Measurements from ENCODE around the gene PRDM16. TPM values are rescaled to one million over a fixed set of nuclear protein-coding genes. Genes with fewer than 3 reads are reported as not detected.
A peak's percentile ranks its signal among the peaks of the same experiment; 100 is the strongest.

Gene PRDM16
- total RNA-seq, 1 experiment from 2014 or later: 5.3 TPM

DNA sequence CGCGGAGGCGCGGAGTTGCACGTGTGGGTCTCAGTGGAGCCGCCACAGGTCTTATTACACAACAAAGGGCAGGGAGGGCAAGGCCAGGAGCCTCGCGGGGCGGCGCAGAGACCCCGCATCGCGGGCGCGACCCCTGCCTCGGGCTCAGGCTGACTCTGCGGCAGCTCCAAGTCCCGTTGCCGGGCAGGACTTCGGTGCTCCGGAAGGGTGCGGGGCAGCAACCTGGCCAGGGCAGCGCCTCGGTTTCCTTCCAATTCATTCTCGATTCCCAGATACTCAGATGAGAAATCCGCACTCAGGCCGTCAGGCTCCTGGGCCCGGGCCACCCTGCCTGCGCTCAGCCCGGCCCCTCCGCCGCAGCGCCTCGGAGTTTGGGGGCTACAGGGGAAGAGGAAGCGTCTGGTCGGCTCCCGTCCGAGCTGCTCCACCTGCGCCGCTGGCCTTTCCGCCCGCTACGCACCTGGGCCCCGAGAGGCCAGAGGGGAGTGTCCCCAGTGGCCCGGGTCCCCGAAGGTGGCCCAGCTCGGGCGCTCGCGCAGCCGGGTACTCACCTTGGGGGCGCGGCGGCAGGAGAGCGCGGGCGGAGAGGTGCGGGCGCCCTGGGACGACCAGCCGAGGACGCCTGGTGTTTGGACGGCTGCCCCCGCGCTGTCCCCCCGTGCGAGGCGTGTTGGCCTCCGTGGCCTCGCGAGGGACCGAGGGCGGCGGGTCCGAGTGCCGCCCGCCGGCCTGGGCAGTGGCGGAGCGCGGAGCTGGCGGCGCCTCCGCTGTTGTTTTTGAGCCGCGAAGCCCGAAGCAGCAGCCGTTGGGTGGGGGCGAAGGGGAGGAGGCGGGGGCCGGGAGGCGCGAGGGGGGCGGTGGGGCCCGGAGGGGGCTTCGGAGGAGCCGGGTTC lies 1.1 kb upstream of the PRDM16 start:
- CTCF ChIA-PET: no interaction called here
- Mint-ChIP-seq H3K4me1 (ENCODE audit: low read depth, unreplicated experiment) (no peaks in the 10 kb centered on the region), H3K27me3 (ENCODE audit: insufficient read depth, unreplicated experiment) (no peaks in the 10 kb centered on the region), H3K27ac (ENCODE audit: unreplicated experiment) (no peak overlapping the region), H3K4me3 (ENCODE audit: unreplicated experiment) (peak overlapping the region; percentile 86), H3K9me3 (ENCODE audit: unreplicated experiment) (no peaks in the 10 kb centered on the region), H3K36me3 (ENCODE audit: insufficient read depth, unreplicated experiment) (no peaks in the 10 kb centered on the region)
- Histone ChIP-seq H3K36me3 (ENCODE audit: control insufficient read depth, insufficient read depth, low read length) (no peaks in the 10 kb centered on the region), H3K9me3 (no peaks in the 10 kb centered on the region), H3K4me1 (no peaks in the 10 kb centered on the region), H3K4me3 (ENCODE audit: low read depth, low read length) (no peak overlapping the region), H3K27me3 (replicated peaks; ENCODE audit: control insufficient read depth, insufficient read depth, low read length) (no peaks in the 10 kb centered on the region)
- TF ChIP-seq, protein P1, sequence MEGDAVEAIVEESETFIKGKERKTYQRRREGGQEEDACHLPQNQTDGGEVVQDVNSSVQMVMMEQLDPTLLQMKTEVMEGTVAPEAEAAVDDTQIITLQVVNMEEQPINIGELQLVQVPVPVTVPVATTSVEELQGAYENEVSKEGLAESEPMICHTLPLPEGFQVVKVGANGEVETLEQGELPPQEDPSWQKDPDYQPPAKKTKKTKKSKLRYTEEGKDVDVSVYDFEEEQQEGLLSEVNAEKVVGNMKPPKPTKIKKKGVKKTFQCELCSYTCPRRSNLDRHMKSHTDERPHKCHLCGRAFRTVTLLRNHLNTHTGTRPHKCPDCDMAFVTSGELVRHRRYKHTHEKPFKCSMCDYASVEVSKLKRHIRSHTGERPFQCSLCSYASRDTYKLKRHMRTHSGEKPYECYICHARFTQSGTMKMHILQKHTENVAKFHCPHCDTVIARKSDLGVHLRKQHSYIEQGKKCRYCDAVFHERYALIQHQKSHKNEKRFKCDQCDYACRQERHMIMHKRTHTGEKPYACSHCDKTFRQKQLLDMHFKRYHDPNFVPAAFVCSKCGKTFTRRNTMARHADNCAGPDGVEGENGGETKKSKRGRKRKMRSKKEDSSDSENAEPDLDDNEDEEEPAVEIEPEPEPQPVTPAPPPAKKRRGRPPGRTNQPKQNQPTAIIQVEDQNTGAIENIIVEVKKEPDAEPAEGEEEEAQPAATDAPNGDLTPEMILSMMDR (IDR thresholded peaks at IDR 0.05; ENCODE audit: insufficient read depth in 1 of 2, low read depth in 1 of 2, low read length in 1 of 2, severe bottlenecking in 1 of 2, unreplicated experiment in 1 of 2): no peak
- no peak for DNase-seq
- POLR2A ChIA-PET: interaction anchor here (0.6 kb wide), 1 partner anchor 173 kb away, joined by 7 read pairs; no protein-coding TSS in a partner anchor
- BruUV-seq (replicated peaks): no TSS peak
- intact Hi-C loops (cut with micrococcal nuclease; ENCODE audit: unreplicated experiment): loop anchor here (2.0 kb wide), 2 partner anchors 253 to 357 kb away; no protein-coding TSS in a partner anchor

- H3K4me3 ChIP-seq (ENCODE audit: low read depth, low read length): peak overlapping the region; percentile 48
- TF ChIP-seq, protein P1 (IDR thresholded peaks at IDR 0.05; ENCODE audit: insufficient read depth in 1 of 2, low read depth in 1 of 2, low read length in 1 of 2, severe bottlenecking in 1 of 2, unreplicated experiment in 1 of 2): peak; percentile 28 to 40
- H3K9me3 ChIP-seq: no peaks in the 10 kb centered on the region
- CTCF ChIA-PET: interaction anchor here (0.6 kb wide), 1 partner anchor 251 kb away, joined by 3 read pairs; no protein-coding TSS in a partner anchor
- no peaks in the 10 kb centered on the region for H3K27me3 ChIP-seq (replicated peaks; ENCODE audit: control insufficient read depth, insufficient read depth, low read length)
- Mint-ChIP-seq H3K36me3 (ENCODE audit: insufficient read depth, unreplicated experiment) (no peaks in the 10 kb centered on the region), H3K4me1 (ENCODE audit: low read depth, unreplicated experiment) (no peaks in the 10 kb centered on the region), H3K4me3 (ENCODE audit: unreplicated experiment) (peak overlapping the region; percentile 86), H3K27ac (ENCODE audit: unreplicated experiment) (no peak overlapping the region), H3K27me3 (ENCODE audit: insufficient read depth, unreplicated experiment) (no peaks in the 10 kb centered on the region), H3K9me3 (ENCODE audit: unreplicated experiment) (no peaks in the 10 kb centered on the region)
- intact Hi-C loops (cut with micrococcal nuclease; ENCODE audit: unreplicated experiment): loop anchor here (2.0 kb wide), 2 partner anchors 251 to 355 kb away; no protein-coding TSS in a partner anchor
- peak in 1 of 2 experiments; percentile 68 for DNase-seq
- POLR2A ChIA-PET: no interaction called here
- no TSS peak for BruUV-seq (replicated peaks)
- H3K36me3 ChIP-seq (ENCODE audit: control insufficient read depth, insufficient read depth, low read length): no peaks in the 10 kb centered on the region
- no peaks in the 10 kb centered on the region for H3K4me1 ChIP-seq
Observed at GRCh38 chr1:3069491-3070308, 697 bp downstream of the PRDM16 start.

- BruUV-seq (replicated peaks): no TSS peak
- H3K9me3 Mint-ChIP-seq (ENCODE audit: unreplicated experiment): no peaks in the 10 kb centered on the region
- H3K27me3 Mint-ChIP-seq (ENCODE audit: insufficient read depth, unreplicated experiment): no peaks in the 10 kb centered on the region
- Histone ChIP-seq H3K36me3 (ENCODE audit: control insufficient read depth, insufficient read depth, low read length) (no peaks in the 10 kb centered on the region), H3K4me1 (no peaks in the 10 kb centered on the region), H3K27me3 (replicated peaks; ENCODE audit: control insufficient read depth, insufficient read depth, low read length) (no peaks in the 10 kb centered on the region), H3K4me3 (ENCODE audit: low read depth, low read length) (peak overlapping the region; percentile 48; the same call in 1 of the 2 replicates), H3K9me3 (no peaks in the 10 kb centered on the region)
- no peaks in the 10 kb centered on the region for H3K4me1 Mint-ChIP-seq (ENCODE audit: low read depth, unreplicated experiment)
- no peak for DNase-seq
- intact Hi-C loops (cut with micrococcal nuclease; ENCODE audit: unreplicated experiment): no loop called here
- CTCF ChIA-PET: interaction anchor here (0.6 to 0.7 kb wide), 2 partner anchors 249 to 250 kb away, joined by 3 read pairs; no protein-coding TSS in a partner anchor
- POLR2A ChIA-PET: no interaction called here
- TF ChIP-seq, protein P1 (IDR thresholded peaks at IDR 0.05; ENCODE audit: insufficient read depth in 1 of 2, low read depth in 1 of 2, low read length in 1 of 2, severe bottlenecking in 1 of 2, unreplicated experiment in 1 of 2): no peak
- H3K4me3 Mint-ChIP-seq (ENCODE audit: unreplicated experiment): no peak overlapping the region
- H3K27ac Mint-ChIP-seq (ENCODE audit: unreplicated experiment): no peak overlapping the region
- no peaks in the 10 kb centered on the region for H3K36me3 Mint-ChIP-seq (ENCODE audit: insufficient read depth, unreplicated experiment)
Observed at GRCh38 chr1:3070309-3070643, 1.3 kb downstream of the PRDM16 start.
